Stimulated activated CD4-positive, alpha-beta T cell treated with anti-CD3 and anti-CD28 coated beads, Interleukin-1b, Interleukin-23, amount 100 ng/mL, for 48 hours (primary cell): Measurements from ENCODE around the gene COL19A1.
"Not testable (repeated sequence)": the region's sequence is repeated elsewhere in the genome, so short reads cannot be mapped to it uniquely, and the experiment has no call there.

Experiments
- DNase-seq: peaks from one replicate; pipeline ENCODE4 v3.0.0-alpha.2; 2020

Gene COL19A1

DNA sequence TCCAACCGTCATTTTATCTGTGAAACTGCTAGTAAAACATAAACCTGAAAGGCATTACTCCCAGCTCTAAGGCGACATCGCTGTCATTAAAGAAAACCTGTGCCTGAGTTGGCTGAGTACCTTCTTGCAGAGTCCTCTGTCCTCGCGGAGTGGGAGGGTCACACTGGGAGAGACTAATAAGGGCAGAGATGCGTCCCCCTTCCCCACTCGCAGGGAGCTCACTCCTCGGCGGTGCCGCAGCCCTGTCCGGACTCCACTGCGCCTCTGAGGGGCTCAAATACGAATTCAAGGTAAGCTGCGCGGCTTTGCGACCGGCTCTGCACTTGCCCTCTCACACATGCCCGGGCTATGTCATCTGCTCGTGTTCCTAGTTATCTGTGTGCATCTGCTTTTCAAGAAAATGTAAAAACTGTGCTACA lies at the start of gene COL19A1:
Gene COL19A1, plus strand, starts transcription at position 206 of the 419 bp plus-strand sequence. CDS start 13,012 bp downstream, outside the sequence.
- peak; percentile 12 for DNase-seq

DNA sequence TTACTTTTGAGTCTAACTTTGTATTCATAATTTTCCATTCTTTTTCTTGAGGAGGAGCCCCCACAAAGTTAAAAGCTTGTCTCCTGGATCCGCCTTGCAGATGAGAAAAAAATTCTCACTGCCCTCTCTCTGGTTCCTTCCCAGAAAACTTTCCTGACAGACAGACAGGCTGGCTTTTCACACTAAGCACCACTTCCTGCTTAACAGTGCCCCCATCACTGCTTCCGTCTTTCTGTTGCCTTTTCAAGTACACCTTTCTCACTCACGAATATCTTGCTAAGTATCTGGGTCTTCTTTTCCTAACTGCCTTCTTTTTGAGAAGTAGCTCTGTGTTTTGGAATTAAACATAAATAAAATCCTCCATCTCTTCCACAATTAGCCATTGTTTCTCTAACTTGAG lies 49.8 kb upstream of the COL19A1 start:
- DNase-seq, result no peak

DNA sequence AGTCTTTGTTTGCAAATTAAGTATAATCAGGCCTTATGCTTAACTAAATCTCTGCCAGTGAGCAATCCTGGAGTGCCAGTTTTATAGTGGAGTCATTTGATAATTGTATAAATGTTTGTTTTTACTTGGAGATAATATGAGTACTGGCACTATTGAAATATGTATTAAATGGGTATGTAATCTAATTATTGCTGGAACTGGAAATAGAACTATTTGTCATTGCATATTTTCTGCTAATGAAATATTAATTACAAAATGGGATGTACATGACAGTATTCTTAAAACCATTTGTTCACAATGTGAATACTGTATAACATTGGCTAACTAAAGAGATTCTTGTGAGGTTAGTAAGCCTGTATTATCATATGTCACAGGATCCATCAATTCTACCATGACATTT lies 49.0 kb upstream of the COL19A1 start:
- DNase-seq, result no peak

DNA sequence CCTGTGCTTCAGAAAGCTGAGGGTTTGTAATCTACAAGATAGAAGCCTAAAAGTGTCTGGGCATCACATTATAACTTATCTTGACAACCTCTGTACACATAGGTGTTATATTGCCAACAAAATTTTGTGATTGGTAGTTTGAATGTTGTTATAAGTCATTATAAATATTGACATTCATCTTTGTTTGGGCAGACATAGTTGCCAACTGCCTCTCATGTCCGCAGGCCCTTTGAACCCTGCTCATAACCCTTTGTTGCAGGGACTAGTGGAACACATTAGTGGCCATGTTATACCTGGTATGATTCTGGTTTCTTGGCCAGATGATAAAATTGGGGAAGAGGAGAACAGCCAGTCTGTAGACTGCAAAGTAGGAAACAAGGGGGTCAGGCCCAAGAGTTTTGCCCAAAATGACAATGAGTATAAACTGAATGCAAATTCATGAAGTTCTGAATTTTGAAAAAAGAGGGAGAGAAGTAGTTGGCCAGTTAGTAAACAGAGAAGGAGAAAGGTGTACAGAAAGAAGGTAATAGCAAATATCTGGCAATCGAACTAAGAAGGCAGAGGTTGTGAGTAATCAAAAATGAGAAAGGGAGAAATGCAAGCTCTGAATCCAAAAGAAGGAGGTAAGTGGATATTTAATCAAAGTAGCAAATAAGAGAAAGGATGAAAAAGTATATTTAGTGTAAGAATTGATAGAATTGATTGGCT lies 48.0 kb upstream of the COL19A1 start:
- no peak for DNase-seq

DNA sequence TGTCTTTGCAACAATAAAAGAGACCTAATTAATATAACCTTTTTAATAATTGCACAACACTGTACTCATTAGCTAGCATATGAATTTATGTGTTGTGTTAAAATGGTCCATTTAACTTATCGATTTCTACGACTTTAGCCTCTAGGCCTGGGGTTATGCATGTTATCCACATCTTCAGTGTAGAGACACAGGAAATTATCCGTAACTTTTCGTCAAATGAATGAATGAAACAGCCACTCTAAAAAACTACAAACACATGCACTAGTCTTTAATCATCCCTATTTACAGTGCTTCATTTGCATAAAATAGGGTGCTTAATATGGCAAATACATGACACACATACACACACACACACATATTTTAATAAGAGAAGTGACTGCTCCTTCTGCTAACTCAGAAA lies 47.2 kb upstream of the COL19A1 start:
- no peak for DNase-seq

DNA sequence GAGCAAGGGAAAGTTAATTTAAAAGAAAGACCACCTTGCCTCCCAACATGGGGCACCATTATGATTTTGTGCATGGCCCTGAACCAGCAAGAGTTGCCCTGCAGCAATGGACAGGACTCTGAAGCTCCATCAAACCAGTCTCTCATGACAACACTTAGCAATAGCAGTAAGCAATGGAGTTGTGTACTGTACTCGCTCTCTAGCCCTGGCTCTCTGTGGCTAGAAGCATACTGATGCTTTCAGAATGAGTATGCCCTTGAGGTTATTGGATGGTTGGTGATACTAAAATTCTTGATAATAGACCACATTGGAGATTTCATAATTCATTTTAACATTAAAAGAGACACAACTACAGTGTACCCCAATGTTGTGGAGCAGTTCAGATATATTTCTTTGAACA lies 46.3 kb upstream of the COL19A1 start:
- DNase-seq, result no peak

DNA sequence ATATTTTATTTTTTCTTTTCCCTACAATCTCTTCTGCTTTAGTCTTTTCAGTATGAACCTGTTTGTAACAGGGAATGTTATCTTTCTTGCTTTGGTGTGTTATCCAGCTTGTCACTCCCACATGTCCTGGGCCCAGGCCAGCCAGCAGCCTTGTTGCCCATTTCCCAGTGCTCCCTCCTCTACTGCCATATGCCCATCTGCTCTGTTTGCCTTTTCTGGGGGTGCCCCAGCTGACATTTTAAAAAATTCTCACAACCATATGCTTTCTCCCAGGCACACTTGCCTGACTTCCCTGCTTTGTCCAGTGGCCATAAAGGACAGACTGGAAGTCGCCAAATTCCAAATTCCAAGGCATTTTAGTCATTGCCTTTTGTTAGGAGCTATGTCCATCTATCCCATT lies 45.9 kb upstream of the COL19A1 start:
- no peak for DNase-seq

DNA sequence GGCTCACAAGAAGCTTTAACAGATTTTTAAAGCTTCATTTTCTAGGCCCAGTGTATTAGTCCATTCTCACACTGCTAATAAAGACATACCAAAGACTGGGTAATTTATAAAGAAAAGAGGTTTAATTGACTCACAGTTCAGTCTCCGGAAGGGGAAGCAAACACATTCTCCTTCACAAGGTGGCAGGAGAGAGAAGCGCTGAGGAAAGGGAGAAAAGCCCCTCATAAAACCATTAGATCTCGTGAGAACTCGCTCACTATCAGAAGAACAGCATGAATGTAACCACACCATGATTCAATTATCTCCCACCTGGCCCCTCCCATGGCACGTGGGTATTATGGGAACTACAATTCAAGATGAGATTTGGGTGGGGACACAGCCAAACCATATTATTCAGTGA lies 42.0 kb upstream of the COL19A1 start:
- DNase-seq, result not testable (repeated sequence)

DNA sequence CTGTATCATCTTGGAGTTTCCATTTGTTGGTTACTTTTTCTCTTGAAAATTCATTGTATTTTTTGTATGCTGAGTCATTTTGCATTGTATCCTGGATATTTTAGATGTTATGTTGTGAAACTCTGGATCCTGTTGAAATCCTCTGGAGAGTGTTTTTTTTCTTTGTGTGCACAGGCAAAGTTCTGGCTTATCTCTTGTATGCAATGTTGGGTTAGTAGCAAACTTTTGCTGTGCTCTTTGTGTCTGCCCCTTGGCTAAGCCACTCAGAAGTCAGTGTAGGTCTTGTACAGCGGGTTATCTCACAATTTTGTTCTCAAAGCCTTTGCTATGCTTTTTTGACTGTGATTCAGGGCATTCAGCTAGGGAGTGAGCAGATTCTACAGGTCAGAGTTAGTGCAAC lies 40.5 kb upstream of the COL19A1 start:
- DNase-seq, result no peak

DNA sequence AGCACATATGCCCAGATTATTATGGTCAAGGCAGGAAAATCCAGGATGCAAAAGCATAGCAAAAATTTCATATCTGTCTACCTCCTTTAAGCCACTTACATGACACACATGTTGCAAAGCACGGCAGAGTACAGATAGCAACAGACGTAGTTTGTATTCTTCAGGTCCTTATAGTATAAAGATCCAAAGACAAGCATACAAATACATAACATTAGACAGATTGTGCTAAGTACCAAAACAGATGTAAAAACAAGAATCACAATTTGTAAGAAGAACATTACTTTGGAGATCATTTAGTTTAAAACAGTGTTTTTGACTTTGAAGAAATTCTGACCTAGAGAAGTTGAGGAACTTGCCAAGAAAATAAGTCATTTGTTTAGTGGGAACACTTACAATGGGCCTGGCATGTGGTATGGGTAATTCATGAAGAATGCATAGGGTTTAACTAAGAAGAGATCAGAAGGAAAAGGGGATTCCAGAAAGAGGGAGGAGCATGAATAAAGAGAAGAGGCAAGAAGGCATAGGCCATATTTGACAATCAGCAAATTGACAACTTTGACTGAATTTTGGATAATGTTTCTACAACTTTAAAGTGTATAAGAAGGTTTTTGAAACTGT lies 39.0 kb upstream of the COL19A1 start:
- no peak for DNase-seq

DNA sequence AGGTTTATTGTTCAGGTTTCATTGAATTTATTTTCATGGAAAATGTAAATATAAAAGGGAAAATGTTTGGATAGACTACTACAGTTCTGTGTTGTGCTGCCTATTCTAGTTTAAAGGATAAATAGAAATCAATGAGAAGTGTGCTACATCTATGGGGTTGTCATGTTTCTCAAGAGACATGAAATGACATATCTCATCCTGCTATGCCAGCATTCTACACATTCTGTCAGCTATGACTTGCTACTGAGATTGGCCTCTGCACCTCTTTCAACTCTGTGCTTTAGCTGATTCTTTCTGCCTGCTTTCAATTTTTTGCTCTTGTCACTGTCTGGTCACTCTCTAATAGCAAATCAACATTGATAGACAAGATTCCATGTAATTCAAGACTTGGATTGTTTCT lies 33.8 kb upstream of the COL19A1 start:
- DNase-seq, result no peak

DNA sequence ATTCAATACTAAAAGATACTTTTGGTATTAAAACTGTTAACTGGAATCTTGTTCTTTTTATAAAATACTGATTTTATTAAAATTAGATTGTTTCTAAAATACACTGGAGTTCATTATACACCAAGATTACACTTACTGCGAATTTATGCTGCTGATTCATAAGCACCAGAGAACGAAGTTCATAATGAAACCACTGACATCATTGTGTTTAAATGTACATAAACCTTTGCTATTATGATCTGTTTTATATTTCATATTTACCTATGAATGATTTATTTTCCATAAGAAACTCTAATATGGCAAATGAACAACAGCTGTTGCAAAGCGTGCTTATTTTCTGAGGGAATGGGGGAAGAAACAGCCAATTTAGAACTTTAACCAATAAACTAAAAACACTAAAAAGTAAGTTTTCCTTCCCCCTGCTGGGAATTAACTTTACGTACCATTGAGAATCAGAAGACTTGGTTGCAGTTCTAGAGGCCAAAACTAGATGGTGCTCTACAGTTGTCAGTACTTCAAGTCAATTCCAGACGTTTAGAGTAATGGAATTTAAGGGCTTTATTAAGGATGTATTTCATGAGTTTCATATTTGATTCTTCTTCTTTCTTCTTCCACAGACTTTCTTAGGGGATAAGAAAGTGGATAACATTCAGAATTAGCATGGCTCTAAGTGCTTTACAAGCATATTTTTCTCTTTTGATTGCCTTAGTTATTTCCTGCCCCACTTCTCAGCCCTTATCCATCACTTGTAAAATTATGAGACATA lies 30.8 kb upstream of the COL19A1 start:
- DNase-seq, result no peak

DNA sequence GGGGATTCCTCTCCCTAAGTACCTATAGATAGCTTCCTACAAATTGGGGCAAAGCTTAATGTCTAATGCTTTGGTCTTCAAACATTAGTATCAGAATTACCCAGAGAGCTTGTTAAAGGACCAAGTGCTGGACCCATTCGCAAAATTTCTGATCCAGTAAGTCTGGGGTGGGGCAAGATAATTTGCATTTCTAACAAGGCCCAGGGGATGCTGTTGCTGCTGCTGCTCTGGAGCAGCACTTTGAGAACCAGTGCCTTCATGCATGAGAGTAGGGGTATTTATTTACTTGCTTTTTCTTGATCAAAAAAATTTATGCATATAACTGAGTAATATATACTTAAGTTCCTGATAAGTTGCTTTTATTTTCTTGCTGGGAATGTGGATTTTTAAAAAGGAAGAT lies 24.5 kb upstream of the COL19A1 start:
- no peak for DNase-seq

DNA sequence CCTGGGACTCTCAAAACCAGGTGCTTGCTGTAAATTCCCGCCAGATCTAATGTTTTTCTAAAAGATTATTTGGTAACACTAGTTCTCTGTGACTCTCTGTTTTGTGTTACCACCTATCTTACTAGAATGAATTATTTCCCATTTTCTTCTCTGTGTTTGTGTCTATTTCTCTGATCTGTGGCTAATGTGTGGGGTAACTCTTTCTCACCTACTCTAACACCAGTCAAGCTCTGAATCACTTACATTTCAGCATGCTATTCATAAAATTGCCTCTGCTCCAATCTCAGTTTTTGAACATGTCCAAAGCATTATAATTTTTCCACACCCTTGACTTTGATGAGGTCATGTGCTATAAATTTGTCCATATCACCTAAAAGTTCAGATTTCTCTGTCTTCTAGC lies 23.2 kb upstream of the COL19A1 start:
- DNase-seq, result no peak

DNA sequence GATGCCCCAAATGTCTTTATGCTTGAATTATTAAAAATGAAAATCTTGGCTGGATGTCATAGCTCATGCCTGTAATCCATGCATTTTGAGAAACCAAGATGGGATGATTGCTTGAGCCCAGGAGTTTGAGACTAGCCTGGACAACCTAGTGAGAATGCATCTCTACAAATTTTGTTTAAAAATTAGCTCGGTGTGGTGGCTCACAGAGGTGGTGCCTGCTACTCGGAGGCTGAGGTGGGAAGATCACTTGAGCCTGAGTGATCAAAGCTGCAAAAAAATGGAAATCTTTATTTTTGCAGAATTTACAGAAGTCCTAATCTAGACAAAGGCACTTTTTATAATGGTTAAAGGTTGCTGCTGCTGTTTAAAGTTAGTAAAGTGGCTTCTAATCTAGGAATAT lies 20.0 kb upstream of the COL19A1 start:
- no peak for DNase-seq

DNA sequence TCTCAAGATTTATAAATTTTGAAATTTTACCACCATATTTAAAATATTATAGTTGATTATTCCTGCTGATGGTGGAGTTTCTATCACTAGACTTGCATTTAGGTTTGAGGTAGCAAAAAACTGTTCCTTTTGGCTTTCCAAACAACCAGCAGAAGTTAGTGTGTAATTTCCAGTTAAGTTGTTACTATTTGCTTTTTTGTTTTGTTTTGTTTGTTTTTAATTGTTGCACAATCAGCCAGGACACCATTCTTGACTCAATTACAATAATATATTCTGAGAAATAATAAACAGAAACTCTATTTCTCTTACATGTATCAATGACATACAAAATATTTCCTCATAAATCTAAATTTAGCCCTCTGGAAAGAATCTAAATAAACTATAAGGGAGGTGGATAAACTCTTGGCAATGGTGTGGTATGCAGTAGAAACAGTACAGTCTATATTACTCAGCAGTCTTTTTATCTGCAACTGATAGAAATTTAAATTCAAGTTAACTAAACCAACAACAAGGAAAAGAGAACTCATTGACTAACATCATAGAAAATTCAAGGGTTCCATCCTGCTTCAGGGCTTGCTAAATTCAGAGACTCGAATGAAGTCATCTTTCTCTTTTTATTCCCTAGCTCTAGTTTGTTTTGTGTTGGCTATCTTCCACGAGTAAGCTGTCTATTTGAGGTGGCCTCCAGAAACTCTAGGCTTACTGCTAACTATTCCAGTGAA lies 19.4 kb upstream of the COL19A1 start:
- no peak for DNase-seq

DNA sequence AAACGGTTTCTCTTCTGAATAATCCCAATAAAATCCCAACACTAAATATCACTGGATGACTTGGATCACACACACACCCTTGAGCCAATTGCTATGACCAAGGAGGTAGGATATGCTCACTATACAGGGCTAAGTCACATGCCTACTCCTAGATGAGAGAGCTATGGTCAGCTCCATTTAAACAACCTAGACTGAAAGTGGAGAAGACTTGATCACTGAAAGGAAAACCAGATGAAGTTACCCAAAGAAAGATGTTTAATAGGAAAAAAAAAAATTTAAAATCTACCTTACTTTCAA lies 18.9 kb upstream of the COL19A1 start:
- no peak for DNase-seq

DNA sequence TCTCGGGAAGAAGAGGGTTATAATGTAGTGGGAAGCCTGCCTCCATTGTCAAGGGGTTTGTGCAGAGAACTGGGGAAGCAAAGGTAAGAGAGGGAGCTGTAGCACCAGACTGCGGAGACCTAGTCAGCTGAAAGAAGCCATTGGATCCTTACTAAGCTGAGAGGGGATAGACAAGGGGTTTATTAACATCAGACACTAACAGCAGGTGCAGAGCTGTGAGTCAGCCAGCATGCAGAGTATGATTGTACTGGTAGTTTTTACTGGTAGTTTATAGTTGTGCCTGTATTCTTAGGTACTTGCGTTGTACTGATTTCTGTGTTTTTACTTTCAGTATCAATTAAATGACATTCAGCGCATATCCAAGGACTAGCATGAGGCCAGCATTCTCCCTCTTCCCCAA lies 17.8 kb upstream of the COL19A1 start:
- no peak for DNase-seq

DNA sequence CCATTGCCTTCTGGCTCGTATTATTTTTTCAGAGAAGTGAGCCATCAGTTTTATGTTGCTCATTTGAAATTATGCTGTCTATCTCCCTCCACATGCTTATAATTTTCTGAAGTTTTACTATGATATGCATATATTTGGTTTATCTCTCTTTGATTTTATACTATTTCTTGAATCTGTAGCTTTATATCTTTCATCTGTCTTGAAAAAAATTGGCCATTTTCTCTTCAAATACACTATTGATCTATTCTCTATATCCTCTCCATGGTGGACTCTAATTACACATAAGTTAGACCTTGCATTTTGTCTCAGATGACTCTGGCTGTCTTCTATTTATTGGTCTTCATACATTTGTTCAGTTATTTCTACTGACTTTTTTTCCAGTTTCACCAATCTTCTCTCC lies 13.7 kb upstream of the COL19A1 start:
- no peak for DNase-seq

DNA sequence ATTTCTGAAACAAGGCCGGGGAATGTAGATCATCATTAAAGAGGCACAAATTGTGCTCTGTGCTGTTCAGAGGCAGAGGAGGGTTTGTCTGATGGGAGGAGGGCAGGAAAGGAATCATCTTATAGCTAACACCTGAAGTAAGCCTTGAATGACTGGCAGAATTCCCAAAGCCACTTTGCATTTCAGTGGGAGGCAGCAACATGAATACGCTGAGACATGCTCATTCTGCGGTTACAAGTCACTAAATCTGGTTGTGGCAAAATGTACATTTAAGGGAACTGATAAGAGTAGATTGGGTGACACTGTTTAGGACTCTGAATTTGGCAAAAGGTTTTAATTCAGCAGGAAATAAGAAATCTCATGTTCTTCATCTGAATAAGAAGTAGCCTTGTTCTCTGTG lies 4.4 kb upstream of the COL19A1 start:
- DNase-seq, result no peak

DNA sequence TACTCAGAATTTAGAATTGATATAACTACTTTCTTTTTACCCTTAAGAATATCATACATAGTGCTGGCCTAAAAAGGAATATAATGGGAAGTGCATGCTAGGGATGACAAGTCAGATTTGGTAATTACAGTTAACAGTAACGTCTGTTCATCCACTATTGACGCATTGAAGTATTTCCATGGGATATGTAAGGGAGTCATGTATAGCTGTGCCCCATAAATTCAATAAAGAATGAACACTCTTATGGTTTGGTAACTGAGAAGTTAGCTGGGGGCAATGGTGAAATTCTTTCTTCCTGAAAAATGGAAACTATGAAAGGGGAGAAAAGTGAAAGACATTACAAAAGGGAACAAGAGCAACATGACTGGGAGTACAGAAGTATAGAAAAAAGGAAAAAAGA lies 2.6 kb upstream of the COL19A1 start:
- no peak for DNase-seq

DNA sequence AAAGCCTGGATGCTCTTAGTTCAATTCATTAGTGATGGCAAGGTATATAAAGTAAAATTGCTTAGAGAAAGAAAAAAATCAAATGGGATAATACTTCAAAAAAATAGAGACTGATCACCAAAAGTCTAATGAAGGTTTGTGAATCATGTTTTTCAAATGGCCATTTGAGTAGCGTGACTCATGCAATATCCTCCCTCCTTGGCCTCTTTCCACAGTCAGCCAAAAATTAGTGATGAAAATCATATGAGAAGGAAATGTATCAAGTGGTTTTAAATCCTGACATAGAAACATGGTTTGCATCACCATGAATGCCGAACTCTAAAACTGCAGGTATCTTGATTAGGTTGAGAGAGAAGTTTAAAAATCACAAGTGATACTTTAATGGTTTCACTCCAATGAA lies 1.2 kb upstream of the COL19A1 start:
- no peak for DNase-seq

DNA sequence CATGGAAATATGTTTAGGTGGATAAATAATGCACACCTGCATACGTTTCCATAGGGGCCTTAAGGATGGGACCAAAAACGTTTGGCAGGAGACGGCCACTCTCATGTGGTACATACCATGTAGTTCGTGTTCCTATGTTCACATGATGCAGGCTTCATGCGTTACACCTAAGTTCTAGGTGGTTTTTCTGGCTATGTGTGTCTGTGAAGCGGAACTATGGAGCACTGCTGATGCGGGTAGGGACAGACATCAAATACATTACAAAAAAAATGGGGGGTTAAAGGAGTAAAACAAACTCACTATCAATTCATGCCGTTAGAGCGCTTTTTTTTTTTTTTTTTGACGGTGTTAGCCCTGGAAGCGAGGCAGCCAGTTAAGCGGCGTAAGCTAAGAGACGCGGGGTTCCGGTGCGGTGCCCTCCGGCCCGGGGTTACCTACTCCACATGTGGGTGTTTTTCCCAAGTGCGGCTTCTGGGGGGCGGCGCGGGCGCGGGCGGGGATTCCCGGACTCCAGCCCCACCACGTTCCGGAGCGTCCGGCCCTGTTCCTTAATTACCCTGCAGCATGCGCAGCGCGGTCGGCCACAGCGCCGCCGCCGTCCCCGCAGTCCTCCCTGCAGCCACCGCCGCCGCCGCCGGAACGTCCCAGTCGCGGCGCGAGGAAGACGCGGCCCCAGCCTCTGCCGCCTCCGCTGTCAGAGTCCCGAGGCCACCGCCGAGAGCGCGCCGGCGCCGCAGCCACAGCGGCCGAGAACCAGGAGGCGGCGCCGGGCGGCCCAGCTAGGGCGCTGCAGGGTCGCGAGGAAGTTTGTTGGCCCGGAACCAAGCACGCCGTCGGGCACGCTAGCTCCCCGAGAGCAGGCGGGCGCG lies 648 bp downstream of the COL19A1 start:
- DNase-seq, result peak; percentile 55
